ENCODE results near the gene MAP4K2. TPM values are rescaled to one million over a fixed set of nuclear protein-coding genes. Genes with fewer than 3 reads are reported as not detected.

Gene MAP4K2
- total RNA-seq, 1 donor from 2014 or later, result 7.5 TPM

DNA sequence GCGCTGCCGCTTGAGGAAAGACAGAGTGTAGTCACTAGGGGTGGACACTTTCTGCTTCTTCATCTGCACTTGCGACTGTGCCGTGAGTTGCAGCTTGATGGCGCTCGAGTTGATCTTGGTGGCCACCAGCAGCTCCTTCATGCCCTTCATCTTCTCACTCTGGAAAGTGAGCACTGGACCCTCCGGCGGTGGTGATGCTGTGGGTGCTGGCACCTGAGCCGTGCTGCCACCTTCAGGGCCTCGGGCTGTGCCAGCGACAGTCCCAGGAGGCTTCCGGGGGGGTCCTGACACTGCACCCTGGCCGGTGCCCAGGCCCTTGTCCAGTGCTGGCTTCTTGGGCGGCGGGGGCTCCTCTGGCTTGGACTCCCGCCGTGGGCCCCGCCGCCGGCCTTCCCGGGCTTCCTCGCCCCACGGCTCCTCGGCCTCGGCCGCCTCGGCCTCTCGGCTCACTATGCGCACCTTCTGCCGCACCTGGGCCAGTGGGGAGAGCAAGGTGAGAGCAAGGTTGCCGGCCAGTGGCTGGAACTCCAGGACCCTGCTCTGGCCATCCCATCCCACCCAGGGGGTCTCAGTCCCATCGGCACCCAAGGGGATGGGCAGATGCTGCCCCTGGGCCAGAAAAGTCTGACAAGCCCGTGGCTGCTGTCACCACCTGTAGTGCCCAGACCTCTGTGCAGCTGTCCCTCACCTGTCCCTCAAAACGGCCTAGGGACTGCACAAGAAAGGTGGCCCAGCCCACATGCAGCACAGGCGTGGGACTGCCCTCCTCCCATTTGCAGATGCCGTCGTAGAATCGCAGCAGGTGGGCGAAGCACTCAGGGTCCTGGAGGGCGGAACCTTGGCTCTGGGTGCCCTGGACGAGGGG, 1.6 kb upstream of the MAP4K2 start:
- peak overlapping the region; percentile 96 for H3K27ac ChIP-seq (replicated peaks)
- H3K4me3 ChIP-seq, result peak overlapping the region; percentile 75
- peaks cover 48% of the 10 kb centered on the region for H3K4me1 ChIP-seq
- no peaks in the 10 kb centered on the region for H3K27me3 ChIP-seq (ENCODE audit: low read depth)
- DNase-seq, result no peak
- peaks cover 29% of the 10 kb centered on the region for H3K36me3 ChIP-seq
- intact Hi-C loops (cut with micrococcal nuclease), result no loop called here
- H3K9me3 ChIP-seq (replicated peaks), result no peaks in the 10 kb centered on the region
- TF ChIP-seq, protein P1, sequence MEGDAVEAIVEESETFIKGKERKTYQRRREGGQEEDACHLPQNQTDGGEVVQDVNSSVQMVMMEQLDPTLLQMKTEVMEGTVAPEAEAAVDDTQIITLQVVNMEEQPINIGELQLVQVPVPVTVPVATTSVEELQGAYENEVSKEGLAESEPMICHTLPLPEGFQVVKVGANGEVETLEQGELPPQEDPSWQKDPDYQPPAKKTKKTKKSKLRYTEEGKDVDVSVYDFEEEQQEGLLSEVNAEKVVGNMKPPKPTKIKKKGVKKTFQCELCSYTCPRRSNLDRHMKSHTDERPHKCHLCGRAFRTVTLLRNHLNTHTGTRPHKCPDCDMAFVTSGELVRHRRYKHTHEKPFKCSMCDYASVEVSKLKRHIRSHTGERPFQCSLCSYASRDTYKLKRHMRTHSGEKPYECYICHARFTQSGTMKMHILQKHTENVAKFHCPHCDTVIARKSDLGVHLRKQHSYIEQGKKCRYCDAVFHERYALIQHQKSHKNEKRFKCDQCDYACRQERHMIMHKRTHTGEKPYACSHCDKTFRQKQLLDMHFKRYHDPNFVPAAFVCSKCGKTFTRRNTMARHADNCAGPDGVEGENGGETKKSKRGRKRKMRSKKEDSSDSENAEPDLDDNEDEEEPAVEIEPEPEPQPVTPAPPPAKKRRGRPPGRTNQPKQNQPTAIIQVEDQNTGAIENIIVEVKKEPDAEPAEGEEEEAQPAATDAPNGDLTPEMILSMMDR (IDR thresholded peaks at IDR 0.05; ENCODE audit: borderline replicate concordance), result no peak

DNA sequence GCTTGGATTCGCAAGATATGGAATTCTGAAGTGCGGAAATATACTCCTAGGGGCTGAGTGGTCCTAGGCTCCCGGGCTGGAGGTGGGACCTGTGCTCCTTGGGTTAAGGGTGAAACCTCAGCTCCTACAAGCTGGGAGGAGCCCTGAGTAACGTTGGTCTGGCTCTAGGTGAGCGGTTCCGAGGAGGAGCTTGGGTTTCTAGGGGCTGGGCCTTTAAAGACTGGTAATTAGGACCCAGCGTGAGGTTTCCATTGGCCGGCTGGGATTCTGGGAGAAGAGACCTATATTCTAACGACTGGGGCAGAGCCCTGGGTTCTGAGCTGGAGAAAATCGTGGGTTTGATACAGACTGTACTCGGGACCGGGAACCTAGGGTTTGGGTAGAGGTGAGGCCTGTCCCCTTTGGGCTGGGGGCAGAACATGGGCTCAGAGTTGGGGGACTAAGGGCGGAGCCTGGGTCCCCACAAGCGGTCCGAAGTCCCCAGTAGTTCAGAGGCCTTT, 882 bp upstream of the MAP4K2 start:
- Histone ChIP-seq H3K4me3 (peak overlapping the region; percentile 75), H3K4me1 (peaks cover 42% of the 10 kb centered on the region), H3K27ac (replicated peaks) (peak overlapping the region; percentile 96), H3K27me3 (ENCODE audit: low read depth) (no peaks in the 10 kb centered on the region), H3K36me3 (peaks cover 29% of the 10 kb centered on the region), H3K9me3 (replicated peaks) (no peaks in the 10 kb centered on the region)
- intact Hi-C loops (cut with micrococcal nuclease), result no loop called here
- no peak for DNase-seq
- TF ChIP-seq, protein P1 (IDR thresholded peaks at IDR 0.05; ENCODE audit: borderline replicate concordance), result no peak

DNA sequence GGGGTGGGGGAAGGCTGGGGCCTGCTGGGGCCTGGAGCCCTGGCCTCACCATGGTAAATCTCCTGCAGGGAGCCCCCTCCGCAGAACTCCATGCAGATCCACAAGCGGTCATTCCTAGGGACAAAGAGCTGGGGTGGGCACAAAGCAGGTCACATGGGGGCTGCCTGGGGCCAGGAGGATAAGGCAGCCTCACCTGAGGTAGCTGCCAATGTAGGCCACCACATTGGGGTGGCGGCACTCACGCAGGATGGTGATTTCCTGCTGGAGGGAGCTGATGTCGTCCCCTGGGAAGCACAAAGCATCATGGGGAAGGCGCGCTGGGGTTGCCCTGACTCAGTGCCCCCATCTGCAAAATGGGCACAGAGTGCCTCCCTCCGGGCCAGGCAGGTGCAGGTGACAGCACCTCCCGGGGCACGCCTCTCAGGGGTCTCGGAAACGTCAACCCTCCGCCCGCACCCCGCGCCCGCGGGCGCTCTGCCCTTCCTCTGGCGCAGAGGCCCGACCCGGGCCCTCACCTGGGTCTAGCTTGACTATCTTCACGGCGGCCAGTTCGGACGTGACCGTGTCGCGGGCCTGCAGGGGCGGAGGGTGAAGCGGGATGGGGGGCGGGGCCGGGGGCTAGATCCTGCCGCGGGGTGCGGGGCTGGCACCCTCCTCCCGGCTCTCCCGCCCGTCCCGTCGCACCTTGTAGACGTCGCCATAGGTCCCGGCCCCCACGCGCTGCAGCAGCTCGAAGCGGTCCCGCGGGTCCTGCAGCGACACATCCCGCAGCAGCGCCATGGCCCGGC, 450 bp downstream of the MAP4K2 start:
- peaks cover 42% of the 10 kb centered on the region for H3K4me1 ChIP-seq
- H3K4me3 ChIP-seq, result peak overlapping the region; percentile 75
- TF ChIP-seq, protein P1 (IDR thresholded peaks at IDR 0.05; ENCODE audit: borderline replicate concordance), result no peak
- H3K27ac ChIP-seq (replicated peaks), result peak overlapping the region; percentile 96
- peak; percentile 51 for DNase-seq
- H3K9me3 ChIP-seq (replicated peaks), result no peaks in the 10 kb centered on the region
- H3K36me3 ChIP-seq, result peaks cover 29% of the 10 kb centered on the region
- H3K27me3 ChIP-seq (ENCODE audit: low read depth), result no peaks in the 10 kb centered on the region
- intact Hi-C loops (cut with micrococcal nuclease), result no loop called here

DNA sequence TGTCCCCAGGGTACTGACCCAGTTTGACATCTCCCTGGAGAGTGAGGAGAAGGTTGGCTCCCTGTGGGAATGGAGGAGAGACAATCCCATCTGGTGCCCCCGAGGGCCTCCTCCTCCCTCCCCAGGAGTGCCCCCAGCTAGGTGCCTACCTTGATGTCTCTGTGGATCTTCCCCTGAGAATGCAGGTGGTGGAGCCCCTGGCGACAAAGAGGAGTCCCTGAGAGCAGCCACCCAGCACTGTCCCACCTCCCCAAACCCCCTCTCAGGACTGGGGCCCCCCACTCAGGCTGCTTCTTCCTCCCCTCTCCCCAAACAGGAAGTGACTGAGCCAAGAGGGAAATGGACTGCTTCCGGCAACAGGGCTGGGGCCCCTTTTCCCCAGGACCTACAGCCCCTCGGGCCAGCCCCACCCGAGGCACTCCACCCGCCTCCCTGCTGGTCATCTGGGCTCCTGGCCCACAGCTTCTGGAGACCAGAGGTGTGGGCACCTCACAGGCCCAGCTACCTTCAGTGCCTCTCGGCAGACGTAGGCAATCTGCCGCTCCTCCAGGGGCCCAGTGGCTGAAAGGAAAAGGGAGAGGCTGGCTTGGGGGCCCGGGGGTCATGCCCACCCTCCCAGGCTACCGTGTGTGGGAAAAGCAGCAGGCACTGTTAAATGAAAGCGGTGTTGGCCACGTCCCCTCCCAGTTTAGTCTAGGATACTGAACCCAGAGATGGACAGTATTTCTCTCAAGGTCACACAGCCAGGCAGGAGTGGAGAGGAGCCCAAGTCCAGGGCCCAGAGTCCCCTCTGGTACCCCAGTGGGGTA, 1.2 kb downstream of the MAP4K2 start:
- no peak for DNase-seq
- H3K36me3 ChIP-seq, result peaks cover 27% of the 10 kb centered on the region
- peaks cover 42% of the 10 kb centered on the region for H3K4me1 ChIP-seq
- peak overlapping the region; percentile 75 for H3K4me3 ChIP-seq
- TF ChIP-seq, protein P1 (IDR thresholded peaks at IDR 0.05; ENCODE audit: borderline replicate concordance), result no peak
- no peaks in the 10 kb centered on the region for H3K9me3 ChIP-seq (replicated peaks)
- H3K27me3 ChIP-seq (ENCODE audit: low read depth), result no peaks in the 10 kb centered on the region
- H3K27ac ChIP-seq (replicated peaks), result peak overlapping the region; percentile 96
- intact Hi-C loops (cut with micrococcal nuclease), result no loop called here

DNA sequence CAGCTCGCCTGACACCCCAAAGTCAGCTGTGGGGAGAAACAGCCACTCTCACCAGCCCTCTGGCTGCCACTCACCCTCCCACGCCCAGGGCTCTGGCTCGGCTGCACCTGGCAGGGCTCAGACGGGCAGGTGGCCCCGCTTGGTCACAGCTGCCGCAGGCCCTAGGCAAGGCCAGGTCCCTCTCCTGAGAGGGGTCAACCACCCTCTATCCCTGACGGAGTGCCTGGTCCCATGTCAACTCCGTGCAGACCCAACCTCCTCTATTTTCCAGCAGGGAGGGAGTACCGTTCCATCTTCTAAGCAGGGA, 1.9 kb downstream of the MAP4K2 start:
- intact Hi-C loops (cut with micrococcal nuclease), result no loop called here
- Histone ChIP-seq H3K4me3 (peak overlapping the region; percentile 75), H3K36me3 (peaks cover 30% of the 10 kb centered on the region), H3K9me3 (replicated peaks) (no peaks in the 10 kb centered on the region), H3K27ac (replicated peaks) (peak overlapping the region; percentile 96), H3K27me3 (ENCODE audit: low read depth) (no peaks in the 10 kb centered on the region), H3K4me1 (peaks cover 42% of the 10 kb centered on the region)
- DNase-seq, result no peak
- TF ChIP-seq, protein P1 (IDR thresholded peaks at IDR 0.05; ENCODE audit: borderline replicate concordance), result no peak

Data from left ventricle myocardium inferior (tissue), 1 donor.